B cell (primary cell): ENCODE results near the gene WDR1. TPM values are rescaled to one million over a fixed set of nuclear protein-coding genes. Genes with fewer than 3 reads are reported as not detected.
A peak's percentile ranks its signal among the peaks of the same experiment; 100 is the strongest.

Source experiments
- ATAC-seq: fragments of 200-7000 bp; cut with Tn5 transposase; one replicate; pipeline ENCODE4 v1.10.0; 2021; ENCODE audit warnings: low read depth, mild to moderate bottlenecking, moderate number of reproducible peaks, moderate library complexity
- CTCF ChIA-PET: fragments of 350-600 bp; sonication (Branson Sonifier 250); formaldehyde crosslinking; loops from one replicate; lab custom pipeline; 2021; ENCODE audit warnings: antibody characterized with exemption, inconsistent platforms; lab: Charles Lee
- POLR2A ChIA-PET: fragments of 350-600 bp; sonication (Branson Sonifier 250); formaldehyde crosslinking; loops from one replicate; lab custom pipeline; 2021; ENCODE audit warnings: antibody characterized with exemption; lab: Charles Lee
- DNase-seq: peaks from one replicate; pipeline ENCODE4 v3.0.0; 2013
- H2AFZ ChIP-seq: 2 replicates; pipeline ENCODE4 v1.6.1; 2012; ENCODE audit warnings: mild to moderate bottlenecking, low read depth, low read length; ENCODE audit not compliant: insufficient read depth, poor library complexity, severe bottlenecking
- H3K27ac ChIP-seq, 2 donors: 1 replicate in 1 of 2; 2 replicates in 1 of 2; pipeline ENCODE4 v1.5.1; 2012 to 2013; ENCODE audit warnings: low read length in 2 of 2, mild to moderate bottlenecking in 2 of 2, moderate library complexity in 1 of 2
- H3K27me3 ChIP-seq, 4 experiments: fragments of 200-600 bp in 1 of 4; sonication (generic) in 1 of 4; replicated peaks in 1 of 4; 1 replicate in 2 of 4; 2 replicates in 2 of 4; pipeline versions ENCODE4 v1.6.1 to v1.7.0; 2013 to 2016; ENCODE audit warnings: low read length in 3 of 4, mild to moderate bottlenecking in 2 of 4, mixed read lengths in 1 of 4, moderate library complexity in 1 of 4; ENCODE audit not compliant: insufficient read depth in 4 of 4, control insufficient read depth in 3 of 4; ENCODE audit errors: control extremely low read depth in 1 of 4
- H3K36me3 ChIP-seq, 2 experiments: replicated peaks in 1 of 2; 1 replicate in 1 of 2; 2 replicates in 1 of 2; pipeline versions ENCODE4 v1.6.1 to v1.7.1; 2013; ENCODE audit warnings: low read length in 1 of 2; ENCODE audit not compliant: insufficient read depth in 2 of 2, control insufficient read depth in 1 of 2; ENCODE audit errors: control extremely low read depth in 1 of 2, extremely low read depth in 1 of 2
- H3K4me1 ChIP-seq, 2 donors: fragments of 200-600 bp in 1 of 2; sonication (generic) in 1 of 2; 1 replicate in 1 of 2; 2 replicates in 1 of 2; pipeline versions ENCODE4 v1.5.1 to v1.6.1; 2013 to 2017; ENCODE audit warnings: low read length in 2 of 2; ENCODE audit not compliant: control insufficient read depth in 2 of 2, insufficient read depth in 2 of 2
- H3K4me2 ChIP-seq: replicated peaks from 2 replicates; pipeline ENCODE3; 2012; ENCODE audit warnings: mild to moderate bottlenecking, low read depth, low read length; ENCODE audit not compliant: poor library complexity, severe bottlenecking
- H3K4me3 ChIP-seq, 5 experiments: fragments of 200-600 bp in 1 of 5; sonication (generic) in 1 of 5; 1 replicate in 3 of 5; 2 replicates in 2 of 5; pipeline versions ENCODE4 v1.5.1 to v1.7.0; 2011 to 2016; ENCODE audit warnings: low read length in 4 of 5, mild to moderate bottlenecking in 4 of 5, low read depth in 2 of 5, control low read depth in 1 of 5, moderate library complexity in 1 of 5; ENCODE audit not compliant: insufficient read depth in 1 of 5; ENCODE audit errors: control extremely low read depth in 1 of 5, extremely low read depth in 1 of 5
- H3K79me2 ChIP-seq: fragments of 200-600 bp; sonication (generic); one replicate; pipeline ENCODE4 v1.6.0; 2016; ENCODE audit warnings: low read length; ENCODE audit not compliant: control insufficient read depth, insufficient read depth
- H3K9ac ChIP-seq: fragments of 200-600 bp; sonication (generic); 2 replicates; pipeline ENCODE4 v1.6.1; 2017; ENCODE audit warnings: mild to moderate bottlenecking, low read length, moderate library complexity
- H3K9me3 ChIP-seq, 3 donors: one replicate each; pipeline versions ENCODE4 v1.6.1 to v1.7.1; 2013; ENCODE audit warnings: low read length in 2 of 3; ENCODE audit not compliant: control insufficient read depth in 2 of 3, insufficient read depth in 1 of 3; ENCODE audit errors: control extremely low read depth in 1 of 3
- H4K20me1 ChIP-seq: 2 replicates; pipeline ENCODE4 v1.6.0; 2012; ENCODE audit warnings: mild to moderate bottlenecking, low read length; ENCODE audit not compliant: insufficient read depth, control insufficient read depth, poor library complexity, severe bottlenecking
- H3K27ac Mint-ChIP-seq: one replicate; pipeline ENCODE4 v1.8.0; 2021; ENCODE audit warnings: mixed read lengths
- H3K27me3 Mint-ChIP-seq: one replicate; pipeline ENCODE4 v1.8.0; 2021; ENCODE audit warnings: mixed read lengths
- H3K4me1 Mint-ChIP-seq: one replicate; pipeline ENCODE4 v1.8.0; 2021; ENCODE audit warnings: mixed read lengths
- H3K4me3 Mint-ChIP-seq: one replicate; pipeline ENCODE4 v1.8.0; 2021; ENCODE audit warnings: mixed read lengths
- H3K9me3 Mint-ChIP-seq: one replicate; pipeline ENCODE4 v1.8.0; 2022; ENCODE audit warnings: mixed read lengths; ENCODE audit not compliant: insufficient read depth
- CTCF ChIP-seq: fragments of 200-600 bp; IDR thresholded peaks from one replicate; pipeline ENCODE4 v1.8.0; 2022; ENCODE audit warnings: antibody characterized with exemption, mild to moderate bottlenecking
- EZH2 ChIP-seq: IDR thresholded peaks from 2 replicates; pipeline ENCODE4 v1.6.1; 2012; ENCODE audit warnings: borderline replicate concordance, low read depth, mild to moderate bottlenecking, moderate library complexity, low read length; ENCODE audit not compliant: insufficient read depth, poor library complexity, severe bottlenecking
- WGBS: methylation state at CpG from one replicate; pipeline ENCODE4 v1.1.5; 2013; ENCODE audit warnings: missing lambda C conversion rate; ENCODE audit not compliant: insufficient coverage; 5-methylcytosine and 5-hydroxymethylcytosine counted together
- intact Hi-C: fragments of 100-400 bp; cut with micrococcal nuclease; formaldehyde crosslinking; loops from one replicate; pipeline ENCODE4 v1.10.0; 2022
- polyA plus RNA-seq: library from polyadenylated mRNA; depleted of rRNA; stranded (reverse); fragments of >200 nt; gene quantifications from 2 replicates; pipeline ENCODE4 v1.2.3, GENCODE V29; 2012
- total RNA-seq, 2 donors: library from RNA; stranded (reverse); fragments of 120-200 nt in 1 of 2; gene quantifications; 1 replicate in 1 of 2; 2 replicates in 1 of 2; pipeline versions ENCODE4 v1.2.3 to v1.2.4, GENCODE V29; 2013 to 2022

The WDR1 gene
- total and polyA plus RNA-seq, 2 donors (not counting 1 experiment from before 2014, with no cell fraction given), result 134 to 217 TPM

- no peak overlapping the region for H3K27ac Mint-ChIP-seq
- CTCF ChIA-PET, result no interaction called here
- Histone ChIP-seq H2AFZ (no peak overlapping the region), H4K20me1 (peaks cover 99% of the 10 kb centered on the region), H3K27me3 (no peaks in the 10 kb centered on the region), H3K9ac (no peak overlapping the region), H3K4me1 (peaks cover 13 to 33% of the 10 kb centered on the region in 2 donors), H3K79me2 (peaks cover 100% of the 10 kb centered on the region), H3K27ac (no peak overlapping the region), H3K36me3 (peaks cover 0 to 77% of the 10 kb centered on the region in 2 experiments), H3K9me3 (no peaks in the 10 kb centered on the region), H3K4me2 (no peak overlapping the region), H3K4me3 (no peak overlapping the region)
- H3K4me3 Mint-ChIP-seq, result no peak overlapping the region
- no peaks in the 10 kb centered on the region for H3K9me3 Mint-ChIP-seq
- POLR2A ChIA-PET, result no interaction called here
- H3K27me3 Mint-ChIP-seq, result no peaks in the 10 kb centered on the region
- WGBS, result 100% methylated on average over 5 of the region's 13 CpGs
- DNase-seq (no peak), ATAC-seq (no peak)
- peaks cover 63% of the 10 kb centered on the region for H3K4me1 Mint-ChIP-seq
- TF ChIP-seq EZH2, result no peak
- intact Hi-C loops, result no loop called here
These were observed 13.9 kb downstream of the WDR1 start for GRCh38 chr4:10102474-10103332.

GRCh38 chr4:10101671-10102473, 14.7 kb downstream of the WDR1 start:
- Histone ChIP-seq H4K20me1 (peaks cover 99% of the 10 kb centered on the region), H3K27ac (peak overlapping the region in 1 of 2 donors; percentile 61), H2AFZ (no peak overlapping the region), H3K4me2 (peak overlapping the region; percentile 6), H3K79me2 (peaks cover 100% of the 10 kb centered on the region), H3K4me3 (no peak overlapping the region), H3K27me3 (no peaks in the 10 kb centered on the region), H3K9ac (no peak overlapping the region), H3K4me1 (peaks cover 9 to 25% of the 10 kb centered on the region in 2 donors), H3K9me3 (no peaks in the 10 kb centered on the region), H3K36me3 (peaks cover 0 to 77% of the 10 kb centered on the region in 2 experiments)
- ATAC-seq, result no peak
- no peak overlapping the region for H3K4me3 Mint-ChIP-seq
- H3K4me1 Mint-ChIP-seq, result peaks cover 56% of the 10 kb centered on the region
- ChIA-PET POLR2A (no interaction called here), CTCF (no interaction called here)
- H3K9me3 Mint-ChIP-seq, result no peaks in the 10 kb centered on the region
- DNase-seq, result no peak
- no peaks in the 10 kb centered on the region for H3K27me3 Mint-ChIP-seq
- TF ChIP-seq EZH2 (no peak), CTCF (no peak)
- intact Hi-C loops, result no loop called here
- peak overlapping the region; percentile 10 for H3K27ac Mint-ChIP-seq
- over 99% methylated on average over 12 of the region's 14 CpGs for WGBS
